Astrocyte of the cerebellum (primary cell): ENCODE results near the gene DISC1.
A peak's percentile ranks its signal among the peaks of the same experiment; 100 is the strongest.

ENCODE experiments used
- DNase-seq: peaks from one replicate; pipeline ENCODE4 v3.0.0-alpha.2; 2011; ENCODE audit warnings: low read depth
- H3K4me3 ChIP-seq: 2 replicates; pipeline ENCODE4 v1.5.1; 2011; ENCODE audit warnings: mild to moderate bottlenecking, low read depth, low read length, moderate library complexity
- CTCF ChIP-seq: IDR thresholded peaks from 2 replicates; pipeline ENCODE4 v1.5.1; 2012; ENCODE audit warnings: low read length, low read depth, moderate library complexity, mild to moderate bottlenecking; ENCODE audit errors: missing control alignments
- in situ Hi-C: cut with HindIII; loops from 2 replicates; pipeline ENCODE4 v1.10.0; 2017; ENCODE audit warnings: low sequenced_read_pairs

DISC1 gene

DNA sequence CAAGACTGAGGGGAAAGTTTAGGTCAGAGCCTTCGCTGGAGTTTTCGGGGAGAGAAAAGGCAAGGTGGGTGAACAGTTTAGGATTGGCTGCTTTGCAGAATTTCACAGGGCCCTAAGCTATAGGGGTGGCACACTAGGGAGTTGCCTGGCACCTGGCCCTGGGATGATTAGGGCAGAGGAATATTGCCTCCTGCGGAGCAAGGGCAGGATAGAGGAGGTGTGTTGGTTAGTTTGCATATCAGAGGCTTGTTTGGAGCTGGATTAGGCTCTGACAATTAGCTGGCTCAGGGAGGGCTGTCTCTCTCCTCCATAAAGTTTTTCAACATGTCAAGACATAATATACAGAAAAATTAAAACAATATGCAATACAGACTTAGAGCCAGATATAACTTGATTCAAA, 436.4 kb downstream of the DISC1 start:
- DNase-seq, result no peak
- no peak for TF ChIP-seq CTCF
- in situ Hi-C loops, result no loop called here
- no peak overlapping the region for H3K4me3 ChIP-seq

GRCh38 chr1:232066521-232066920, 439.9 kb downstream of the DISC1 start:
- DNase-seq, result no peak
- TF ChIP-seq CTCF, result no peak
- H3K4me3 ChIP-seq, result no peak overlapping the region
- in situ Hi-C loops, result no loop called here

DNA sequence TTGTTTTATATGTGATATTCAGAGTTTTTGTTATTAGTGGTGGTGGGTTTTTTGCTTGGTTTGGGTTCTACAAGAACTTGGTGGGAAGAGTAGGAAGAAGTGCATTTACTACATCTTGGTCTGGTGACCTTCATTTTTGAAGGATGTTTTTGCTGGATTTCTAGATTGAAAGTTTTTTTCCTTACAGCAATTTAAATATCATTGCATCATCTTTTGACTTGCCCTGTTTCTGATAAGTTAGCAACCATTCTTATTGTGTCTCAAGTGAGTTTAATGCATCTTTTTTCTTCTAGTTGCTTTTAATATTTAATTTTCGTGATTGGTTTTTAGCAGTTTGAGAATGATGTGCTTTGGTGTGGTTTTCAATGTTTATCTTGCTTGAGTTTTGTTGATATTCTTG, 447.7 kb downstream of the DISC1 start:
- H3K4me3 ChIP-seq, result no peak overlapping the region
- in situ Hi-C loops, result no loop called here
- no peak for DNase-seq
- TF ChIP-seq CTCF, result no peak

DNA sequence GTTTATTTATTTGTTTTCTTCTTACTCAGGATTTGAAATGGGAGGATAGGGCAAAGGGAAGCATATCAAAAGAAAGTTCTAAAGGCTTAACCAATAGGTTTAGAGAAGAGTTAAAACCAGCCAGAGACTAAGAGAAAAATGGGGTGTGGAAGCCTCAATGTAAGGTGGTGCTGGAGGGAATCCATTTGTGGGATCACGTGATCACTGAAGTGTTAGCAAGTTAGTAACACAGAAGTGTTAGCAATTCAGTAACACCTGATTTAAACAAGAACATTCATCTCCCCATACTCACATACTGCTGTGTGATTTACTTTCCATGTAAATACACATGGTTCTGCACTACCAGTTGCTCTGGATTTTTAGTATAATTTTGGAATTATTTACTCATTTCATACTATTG, 451.2 kb downstream of the DISC1 start:
- DNase-seq, result no peak
- no peak for TF ChIP-seq CTCF
- no peak overlapping the region for H3K4me3 ChIP-seq
- in situ Hi-C loops, result no loop called here

GRCh38 chr1:232084584-232085223, 458.1 kb downstream of the DISC1 start:
- no peak for TF ChIP-seq CTCF
- H3K4me3 ChIP-seq, result no peak overlapping the region
- peak; percentile 6 for DNase-seq
- in situ Hi-C loops, result no loop called here

DNA sequence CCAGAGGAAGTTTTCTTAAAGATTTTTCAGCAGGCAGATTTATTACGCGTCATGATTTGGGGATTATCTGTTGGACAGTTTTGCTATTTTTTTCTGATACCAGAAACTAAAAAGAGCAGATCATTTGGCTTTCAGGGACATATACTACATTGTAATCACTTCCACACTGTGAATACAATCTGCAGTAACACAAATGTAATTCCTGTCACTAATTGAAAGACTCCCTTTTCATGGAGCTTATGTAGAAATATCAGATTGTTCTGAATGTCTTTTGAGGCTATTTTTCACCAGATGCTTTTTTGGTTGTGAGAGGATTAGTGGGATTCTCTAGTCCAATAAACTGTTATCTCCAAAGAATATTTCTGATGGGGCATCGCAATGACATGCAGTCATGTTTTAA, 464.2 kb downstream of the DISC1 start:
- no peak overlapping the region for H3K4me3 ChIP-seq
- DNase-seq, result no peak
- no peak for TF ChIP-seq CTCF
- in situ Hi-C loops, result loop anchor here (5.0 kb wide), 1 partner anchor 96 kb away; no protein-coding TSS in a partner anchor
